PC-3 (cell line): ENCODE data around the gene CASP4. TPM values are rescaled to one million over a fixed set of nuclear protein-coding genes. Genes with fewer than 3 reads are reported as not detected.
"Not testable (repeated sequence)": the region's sequence is repeated elsewhere in the genome, so short reads cannot be mapped to it uniquely, and the experiment has no call there.

ENCODE experiments used
- ATAC-seq: fragments of 200-7000 bp; cut with Tn5 transposase; 2 replicates; pipeline ENCODE4 v1.9.1; 2020; ENCODE audit warnings: mild to moderate bottlenecking, moderate library complexity
- BruUV-seq: library from RNA; stranded (reverse); fragments of 400-500 nt; replicated peaks from 2 replicates; lab custom pipeline; 2021; lab: Mats Ljungman, UMichigan
- CTCF ChIA-PET: fragments of 300-600 bp; sonication (Branson Sonifier 250); formaldehyde crosslinking; loops from one replicate; lab custom pipeline; 2022; ENCODE audit warnings: antibody characterized with exemption; lab: Charles Lee
- POLR2A ChIA-PET: fragments of 300-600 bp; sonication (Branson Sonifier 250); formaldehyde crosslinking; loops from one replicate; lab custom pipeline; 2022; ENCODE audit warnings: antibody characterized with exemption; ENCODE audit not compliant: unreplicated experiment; lab: Charles Lee
- DNase-seq: peaks from one replicate; pipeline ENCODE4 v3.0.0-alpha.2; 2015
- H2AFZ ChIP-seq: fragments of 300-600 bp; sonication (generic); 2 replicates; pipeline ENCODE4 v1.6.0; 2016; ENCODE audit warnings: antibody characterized with exemption, low read length
- H3F3A ChIP-seq: fragments of 300-600 bp; sonication (generic); one replicate; pipeline ENCODE4 v1.6.0; 2017; ENCODE audit warnings: antibody characterized with exemption, low read length, control low read depth, mild to moderate bottlenecking; ENCODE audit not compliant: unreplicated experiment
- H3K27ac ChIP-seq: fragments of 300-600 bp; sonication (generic); 2 replicates; pipeline ENCODE4 v1.5.1; 2016; ENCODE audit warnings: mild to moderate bottlenecking, low read length
- H3K27me3 ChIP-seq: fragments of 300-600 bp; sonication (generic); 2 replicates; pipeline ENCODE4 v1.6.1; 2016; ENCODE audit warnings: low read length, mixed read lengths
- H3K36me3 ChIP-seq: fragments of 300-600 bp; sonication (generic); 2 replicates; pipeline ENCODE4 v1.6.1; 2016; ENCODE audit warnings: low read depth, mixed run types, low read length, mixed read lengths
- H3K4me1 ChIP-seq: fragments of 300-600 bp; sonication (generic); 2 replicates; pipeline ENCODE4 v1.5.1; 2016; ENCODE audit warnings: low read length; ENCODE audit not compliant: insufficient read depth
- H3K4me2 ChIP-seq: fragments of 300-600 bp; sonication (generic); 2 replicates; pipeline ENCODE4 v1.6.0; 2016; ENCODE audit warnings: low read length
- H3K4me3 ChIP-seq: fragments of 300-600 bp; sonication (generic); 2 replicates; pipeline ENCODE4 v1.5.1; 2016; ENCODE audit warnings: mild to moderate bottlenecking, low read length, mixed read lengths
- H3K79me2 ChIP-seq: fragments of 300-600 bp; sonication (generic); 2 replicates; pipeline ENCODE4 v1.6.1; 2017; ENCODE audit warnings: low read length, mixed read lengths
- H3K9ac ChIP-seq: fragments of 300-600 bp; sonication (generic); 2 replicates; pipeline ENCODE4 v1.6.0; 2016; ENCODE audit warnings: mild to moderate bottlenecking, low read length
- H3K9me2 ChIP-seq: fragments of 300-600 bp; sonication (generic); replicated peaks from 2 replicates; pipeline ENCODE4 v1.6.1; 2016; ENCODE audit warnings: mixed run types, low read length, mixed read lengths
- H3K9me3 ChIP-seq: fragments of 300-600 bp; sonication (generic); 2 replicates; pipeline ENCODE4 v1.6.1; 2016; ENCODE audit warnings: low read length, mixed read lengths
- H4K20me1 ChIP-seq: fragments of 300-600 bp; sonication (generic); 2 replicates; pipeline ENCODE4 v1.6.1; 2016; ENCODE audit warnings: low read length, mixed read lengths
- EZH2 ChIP-seq: fragments of 300-600 bp; sonication (generic); IDR thresholded peaks from one replicate; pipeline ENCODE4 v1.6.1; 2017; ENCODE audit warnings: antibody characterized with exemption, mild to moderate bottlenecking, low read length; ENCODE audit not compliant: unreplicated experiment
- EZH2phosphoT487 ChIP-seq: fragments of 300-600 bp; sonication (generic); IDR thresholded peaks from 2 replicates; pipeline ENCODE4 v1.6.1; 2018; ENCODE audit warnings: mild to moderate bottlenecking, antibody characterized with exemption, low read length, borderline replicate concordance
- intact Hi-C: fragments of 100-400 bp; cut with micrococcal nuclease; formaldehyde crosslinking; loops from 2 replicates; pipeline ENCODE4 v1.9.0; 2023
- total RNA-seq: library from RNA; depleted of rRNA; stranded (reverse); fragments of >200 nt; gene quantifications from 2 replicates; pipeline ENCODE4 v1.2.3, GENCODE V29; 2014
- TF ChIP-seq, protein P1 (sequence below): fragments of 300-600 bp; sonication (generic); conservative IDR thresholded peaks from 2 replicates; pipeline ENCODE4 v1.5.1; 2017; ENCODE audit warnings: antibody characterized with exemption, low read depth, mild to moderate bottlenecking, low read length

CASP4 gene
- total RNA-seq, 1 experiment from 2014 or later: 40.9 TPM

DNA sequence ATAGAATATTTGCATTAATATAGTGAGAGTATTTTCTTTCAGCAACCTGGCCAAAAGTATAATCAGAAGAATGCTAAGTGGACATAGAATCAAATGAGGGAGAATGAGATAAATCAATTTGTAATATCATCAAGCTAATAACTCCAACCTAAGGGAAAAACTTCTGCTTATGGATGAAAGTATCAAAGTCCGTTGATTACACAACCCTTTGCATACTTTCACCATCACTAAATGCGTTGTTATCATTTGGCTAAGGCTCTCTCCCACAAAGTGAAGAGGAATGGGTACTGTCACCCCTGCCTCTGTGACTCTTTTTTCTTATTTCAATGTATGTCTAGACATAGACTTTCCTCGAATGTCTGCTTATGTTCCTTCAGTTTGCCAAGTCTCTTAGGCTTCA lies 16.4 kb upstream of the CASP4 start:
- Histone ChIP-seq H3K4me2 (no peak overlapping the region), H3K27ac (no peak overlapping the region), H3K9ac (no peak overlapping the region), H3K9me3 (no peaks in the 10 kb centered on the region), H2AFZ (no peak overlapping the region), H3K4me1 (no peaks in the 10 kb centered on the region), H3K9me2 (no peaks in the 10 kb centered on the region), H3F3A (no peaks in the 10 kb centered on the region), H3K79me2 (no peaks in the 10 kb centered on the region), H3K4me3 (no peak overlapping the region), H3K27me3 (no peaks in the 10 kb centered on the region), H4K20me1 (no peaks in the 10 kb centered on the region), H3K36me3 (no peaks in the 10 kb centered on the region; the same call in 1 of the 2 replicates)
- TF ChIP-seq, protein P1, sequence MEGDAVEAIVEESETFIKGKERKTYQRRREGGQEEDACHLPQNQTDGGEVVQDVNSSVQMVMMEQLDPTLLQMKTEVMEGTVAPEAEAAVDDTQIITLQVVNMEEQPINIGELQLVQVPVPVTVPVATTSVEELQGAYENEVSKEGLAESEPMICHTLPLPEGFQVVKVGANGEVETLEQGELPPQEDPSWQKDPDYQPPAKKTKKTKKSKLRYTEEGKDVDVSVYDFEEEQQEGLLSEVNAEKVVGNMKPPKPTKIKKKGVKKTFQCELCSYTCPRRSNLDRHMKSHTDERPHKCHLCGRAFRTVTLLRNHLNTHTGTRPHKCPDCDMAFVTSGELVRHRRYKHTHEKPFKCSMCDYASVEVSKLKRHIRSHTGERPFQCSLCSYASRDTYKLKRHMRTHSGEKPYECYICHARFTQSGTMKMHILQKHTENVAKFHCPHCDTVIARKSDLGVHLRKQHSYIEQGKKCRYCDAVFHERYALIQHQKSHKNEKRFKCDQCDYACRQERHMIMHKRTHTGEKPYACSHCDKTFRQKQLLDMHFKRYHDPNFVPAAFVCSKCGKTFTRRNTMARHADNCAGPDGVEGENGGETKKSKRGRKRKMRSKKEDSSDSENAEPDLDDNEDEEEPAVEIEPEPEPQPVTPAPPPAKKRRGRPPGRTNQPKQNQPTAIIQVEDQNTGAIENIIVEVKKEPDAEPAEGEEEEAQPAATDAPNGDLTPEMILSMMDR: no peak
- TF ChIP-seq EZH2phosphoT487 (no peak), EZH2 (no peak)
- BruUV-seq: no TSS peak
- intact Hi-C loops: no loop called here
- ChIA-PET CTCF (no interaction called here), POLR2A (no interaction called here)
- no peak for ATAC-seq
- no peak for DNase-seq

DNA sequence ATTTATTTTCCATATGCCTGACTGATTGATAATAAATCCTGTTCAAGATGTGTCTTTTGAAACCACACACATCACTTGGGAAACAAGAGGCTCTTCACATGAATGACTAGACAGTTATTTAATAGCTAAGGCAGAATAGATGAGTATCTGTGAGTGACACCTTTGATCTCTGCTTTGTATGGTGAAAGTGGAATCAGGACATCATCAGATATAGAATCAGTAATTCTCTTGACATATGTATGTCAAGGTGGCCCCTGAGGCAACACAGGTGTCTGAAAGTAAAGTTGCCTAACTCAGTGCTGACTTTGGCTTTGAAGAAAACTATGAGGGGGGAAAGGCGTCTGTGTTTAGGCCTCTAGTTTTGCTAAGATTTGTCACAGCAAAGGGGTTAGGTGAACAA lies 11.5 kb upstream of the CASP4 start:
- Histone ChIP-seq H4K20me1 (no peaks in the 10 kb centered on the region), H3K9ac (no peak overlapping the region), H3K9me3 (0 out of 2 replicates have a peak, but pooled peaks cover 4% of the 10 kb centered on the region), H3K36me3 (no peaks in the 10 kb centered on the region), H3K79me2 (no peaks in the 10 kb centered on the region), H3K27me3 (no peaks in the 10 kb centered on the region), H3K4me1 (no peaks in the 10 kb centered on the region), H3K4me2 (no peak overlapping the region), H3K27ac (no peak overlapping the region), H3F3A (no peaks in the 10 kb centered on the region), H3K4me3 (no peak overlapping the region), H2AFZ (no peak overlapping the region), H3K9me2 (no peaks in the 10 kb centered on the region)
- intact Hi-C loops: no loop called here
- BruUV-seq: no TSS peak
- DNase-seq (no peak), ATAC-seq (no peak)
- CTCF ChIA-PET: no interaction called here
- POLR2A ChIA-PET: no interaction called here
- TF ChIP-seq, protein P1: no peak
- TF ChIP-seq EZH2phosphoT487 (no peak), EZH2 (no peak)

DNA sequence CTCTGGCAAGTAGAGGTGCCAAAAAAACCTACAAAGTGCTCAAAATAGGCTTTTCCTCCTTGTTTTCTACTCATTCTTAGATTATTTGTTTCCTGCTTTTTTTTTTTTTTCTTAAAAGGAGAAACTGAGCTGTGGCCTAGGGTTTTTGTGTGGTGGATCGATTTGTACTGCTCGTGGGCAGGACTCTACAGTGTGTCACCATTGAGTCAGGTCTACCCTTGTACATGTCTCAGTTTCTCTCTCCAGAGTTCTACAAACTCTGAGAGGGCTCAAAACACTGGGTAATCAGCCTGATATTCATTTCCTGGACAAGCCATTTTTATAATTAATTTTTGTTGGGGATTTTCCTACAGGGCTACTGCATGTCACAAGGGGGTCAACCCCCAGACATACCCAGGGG lies 5.2 kb upstream of the CASP4 start:
- no peak for DNase-seq
- Histone ChIP-seq H3K36me3 (no peaks in the 10 kb centered on the region), H3K9ac (no peak overlapping the region), H3F3A (no peaks in the 10 kb centered on the region), H3K9me2 (no peaks in the 10 kb centered on the region), H3K9me3 (peaks cover 4% of the 10 kb centered on the region; the same call in 1 of the 2 replicates), H3K4me1 (0 out of 2 replicates have a peak, but pooled peaks cover 2% of the 10 kb centered on the region), H3K4me3 (no peak overlapping the region), H3K27ac (no peak overlapping the region), H4K20me1 (no peaks in the 10 kb centered on the region), H3K27me3 (no peaks in the 10 kb centered on the region), H3K79me2 (no peaks in the 10 kb centered on the region), H2AFZ (no peak overlapping the region), H3K4me2 (no peak overlapping the region)
- TF ChIP-seq EZH2phosphoT487 (no peak), EZH2 (no peak)
- TF ChIP-seq, protein P1: no peak
- ChIA-PET POLR2A (no interaction called here), CTCF (no interaction called here)
- no peak for ATAC-seq
- intact Hi-C loops: no loop called here
- no TSS peak for BruUV-seq

DNA sequence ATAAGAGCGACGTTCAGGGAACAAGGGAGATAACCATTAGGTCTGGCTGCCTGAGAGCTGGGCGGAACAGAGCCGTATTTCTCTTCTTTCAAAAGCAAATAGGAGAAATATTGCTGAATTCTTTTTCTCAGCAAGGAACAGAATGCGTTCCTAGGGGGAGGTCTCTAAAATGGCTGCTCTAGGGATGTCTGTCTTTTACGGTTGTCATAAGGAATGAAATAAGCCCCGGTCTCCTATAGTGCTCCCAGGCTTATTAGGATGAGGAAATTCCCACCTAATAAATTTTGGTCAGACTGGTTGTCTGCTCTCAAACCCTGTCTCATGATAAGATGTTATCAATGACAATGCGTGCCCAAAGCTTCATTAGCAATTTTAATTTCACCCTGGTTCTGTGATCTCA lies 4.5 kb upstream of the CASP4 start:
- DNase-seq, BruUV-seq, POLR2A ChIA-PET, H3K4me1 ChIP-seq, H3K27ac ChIP-seq, H3K4me2 ChIP-seq, intact Hi-C loops, H4K20me1 ChIP-seq, H3K36me3 ChIP-seq, H3K9me2 ChIP-seq, H3K9me3 ChIP-seq, H3K79me2 ChIP-seq, H3K27me3 ChIP-seq, H3F3A ChIP-seq, H3K4me3 ChIP-seq, ATAC-seq, H3K9ac ChIP-seq, H2AFZ ChIP-seq, CTCF ChIA-PET: not testable (repeated sequence)
